H1 (cell line): ENCODE measurements around the gene UBXN1.

Source experiments
- NRF1 ChIP-seq: IDR thresholded peaks from 2 replicates; pipeline ENCODE4 v1.6.1; 2011; ENCODE audit warnings: mild to moderate bottlenecking, low read depth, low read length, improper control_type of control experiment
- POLR2A ChIP-seq, 2 experiments: IDR thresholded peaks; 1 replicate in 1 of 2; 2 replicates in 1 of 2; pipeline ENCODE4 v1.6.1; 2011; ENCODE audit warnings: low read depth in 2 of 2, low read length in 2 of 2, mild to moderate bottlenecking in 2 of 2; ENCODE audit errors: control extremely low read depth in 1 of 2
- ZNF274 ChIP-seq: IDR thresholded peaks from 2 replicates; pipeline ENCODE4 v1.7.0; 2012; ENCODE audit warnings: low read length, borderline replicate concordance; ENCODE audit errors: extremely low read depth
- TF ChIP-seq, protein P1 (sequence below), 3 experiments: IDR thresholded peaks; 1 replicate in 2 of 3; 2 replicates in 1 of 3; pipeline versions ENCODE4 v1.5.1 to v1.6.1; 2011; ENCODE audit warnings: low read length in 3 of 3, mild to moderate bottlenecking in 3 of 3, inconsistent platforms in 2 of 3, low read depth in 1 of 3, moderate library complexity in 1 of 3; ENCODE audit not compliant: insufficient read depth in 1 of 3; ENCODE audit errors: control extremely low read depth in 1 of 3

DNA sequence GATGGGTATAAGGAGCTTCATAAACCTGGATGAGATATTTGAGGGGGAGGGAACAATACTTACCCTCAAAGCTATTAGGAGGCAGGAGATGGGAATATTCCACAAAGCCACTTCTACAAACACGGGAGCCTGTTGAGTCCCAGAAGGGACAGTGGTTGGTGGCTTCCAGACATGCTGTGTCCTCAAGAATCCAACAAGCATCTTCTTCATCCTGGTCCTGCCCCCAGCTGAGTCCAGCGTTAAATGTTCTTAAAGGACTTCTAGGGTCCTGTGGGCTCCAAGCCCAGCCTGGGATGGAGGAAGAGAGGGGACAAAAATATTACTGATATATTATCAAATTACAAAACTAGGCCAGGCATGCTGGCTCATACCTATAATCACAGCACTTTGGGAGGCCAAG lies 11.4 kb downstream of the UBXN1 start:
- TF ChIP-seq ZNF274 (no peak), NRF1 (no peak), POLR2A (IDR thresholded peaks at IDR 0.05; ENCODE audit: control extremely low read depth in 1 of 2, low read depth in 2 of 2, low read length in 2 of 2) (peak in 1 of 2 experiments; percentile 43; a peak in 1 of 3 replicates)
- TF ChIP-seq, protein P1, sequence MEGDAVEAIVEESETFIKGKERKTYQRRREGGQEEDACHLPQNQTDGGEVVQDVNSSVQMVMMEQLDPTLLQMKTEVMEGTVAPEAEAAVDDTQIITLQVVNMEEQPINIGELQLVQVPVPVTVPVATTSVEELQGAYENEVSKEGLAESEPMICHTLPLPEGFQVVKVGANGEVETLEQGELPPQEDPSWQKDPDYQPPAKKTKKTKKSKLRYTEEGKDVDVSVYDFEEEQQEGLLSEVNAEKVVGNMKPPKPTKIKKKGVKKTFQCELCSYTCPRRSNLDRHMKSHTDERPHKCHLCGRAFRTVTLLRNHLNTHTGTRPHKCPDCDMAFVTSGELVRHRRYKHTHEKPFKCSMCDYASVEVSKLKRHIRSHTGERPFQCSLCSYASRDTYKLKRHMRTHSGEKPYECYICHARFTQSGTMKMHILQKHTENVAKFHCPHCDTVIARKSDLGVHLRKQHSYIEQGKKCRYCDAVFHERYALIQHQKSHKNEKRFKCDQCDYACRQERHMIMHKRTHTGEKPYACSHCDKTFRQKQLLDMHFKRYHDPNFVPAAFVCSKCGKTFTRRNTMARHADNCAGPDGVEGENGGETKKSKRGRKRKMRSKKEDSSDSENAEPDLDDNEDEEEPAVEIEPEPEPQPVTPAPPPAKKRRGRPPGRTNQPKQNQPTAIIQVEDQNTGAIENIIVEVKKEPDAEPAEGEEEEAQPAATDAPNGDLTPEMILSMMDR (IDR thresholded peaks at IDR 0.05; ENCODE audit: control extremely low read depth in 1 of 3, insufficient read depth in 1 of 3, low read depth in 1 of 3, low read length in 3 of 3): no peak
